Right kidney (tissue), 1 donor: ENCODE data around the gene HOXA13.
A peak's percentile ranks its signal among the peaks of the same experiment; 100 is the strongest.

Experiments
- DNase-seq: peaks from one replicate; pipeline ENCODE4 v3.0.0-alpha.2; 2016

Gene HOXA13

DNA sequence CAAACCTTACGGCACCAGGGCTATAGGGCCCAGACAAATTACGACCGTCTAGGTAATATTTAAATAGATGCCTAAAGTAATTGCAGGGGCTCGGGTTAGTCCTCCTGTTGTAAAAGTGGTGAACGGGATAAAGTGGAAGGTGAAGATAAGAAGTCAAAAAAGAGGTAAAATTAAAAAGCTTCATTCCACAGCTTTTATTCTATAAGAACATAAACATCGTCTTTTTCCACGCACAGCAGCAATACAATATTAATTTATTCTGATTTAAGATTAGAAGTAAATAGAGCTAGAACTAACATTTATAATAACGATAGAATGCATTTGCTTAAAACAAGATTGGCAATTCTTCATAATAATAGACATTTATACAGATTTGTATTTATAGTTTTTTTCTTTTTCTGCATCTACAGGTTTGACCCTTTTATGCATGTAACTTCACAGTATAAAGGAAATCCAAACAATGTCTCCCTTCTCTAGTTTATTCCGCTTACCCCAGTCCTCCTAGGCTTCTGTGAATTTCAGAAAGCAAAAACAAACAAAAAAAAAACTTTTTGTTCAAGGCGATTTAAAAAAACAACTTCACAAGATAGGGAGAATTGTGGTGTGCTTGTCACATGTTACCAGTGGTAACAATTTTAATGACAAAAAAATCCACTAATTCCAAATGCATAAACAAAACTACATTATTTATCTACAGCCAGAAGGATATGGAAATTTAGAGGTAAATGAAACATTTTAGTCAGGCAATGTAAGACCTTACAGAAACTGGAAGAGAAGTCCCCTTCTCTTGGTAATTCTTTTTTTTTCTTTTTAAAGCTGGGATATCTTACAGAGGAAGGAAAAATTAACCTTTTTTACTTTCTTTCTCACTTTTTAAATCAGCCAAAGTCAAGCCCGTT lies 29.2 kb downstream of the HOXA13 start:
- DNase-seq = no peak

DNA sequence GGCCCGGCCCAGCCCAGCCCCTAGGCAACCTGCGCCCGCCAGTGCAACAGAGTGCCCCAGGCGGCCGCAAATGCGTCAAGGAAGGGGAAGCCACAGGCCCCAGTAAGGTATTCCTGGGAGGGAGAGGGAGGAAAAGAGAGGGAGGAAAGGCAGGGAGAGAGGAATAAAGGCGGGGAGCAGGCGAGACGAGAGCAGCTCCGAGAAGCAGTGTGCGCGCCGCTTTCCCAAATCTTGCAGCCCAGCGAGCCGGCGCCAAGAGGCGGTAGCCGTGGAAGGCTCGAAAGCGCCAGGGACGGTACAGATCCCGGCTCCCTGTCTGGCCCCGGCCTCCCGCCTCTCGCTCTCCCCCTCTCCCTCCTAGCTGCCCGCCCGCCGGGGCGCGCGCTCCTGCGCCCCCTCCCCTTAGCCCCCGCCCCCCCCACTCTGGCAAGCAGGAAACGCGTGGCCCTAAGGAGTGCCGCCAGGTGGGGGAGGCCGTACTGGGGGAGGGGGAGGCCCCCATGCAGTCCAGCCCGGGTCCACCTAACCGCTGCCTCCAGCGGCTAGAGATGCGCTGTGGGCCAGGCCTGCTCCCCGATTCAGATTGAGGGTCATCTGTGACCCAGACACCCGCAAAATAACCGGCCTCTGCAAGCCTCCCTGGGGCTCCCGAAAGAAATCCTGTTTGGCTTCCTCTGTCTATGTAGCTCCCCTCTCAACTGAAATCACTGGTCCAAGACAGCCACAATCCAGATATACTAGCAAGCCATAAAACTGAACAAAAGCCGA lies 30.0 kb downstream of the HOXA13 start:
- DNase-seq = peak; percentile 84

DNA sequence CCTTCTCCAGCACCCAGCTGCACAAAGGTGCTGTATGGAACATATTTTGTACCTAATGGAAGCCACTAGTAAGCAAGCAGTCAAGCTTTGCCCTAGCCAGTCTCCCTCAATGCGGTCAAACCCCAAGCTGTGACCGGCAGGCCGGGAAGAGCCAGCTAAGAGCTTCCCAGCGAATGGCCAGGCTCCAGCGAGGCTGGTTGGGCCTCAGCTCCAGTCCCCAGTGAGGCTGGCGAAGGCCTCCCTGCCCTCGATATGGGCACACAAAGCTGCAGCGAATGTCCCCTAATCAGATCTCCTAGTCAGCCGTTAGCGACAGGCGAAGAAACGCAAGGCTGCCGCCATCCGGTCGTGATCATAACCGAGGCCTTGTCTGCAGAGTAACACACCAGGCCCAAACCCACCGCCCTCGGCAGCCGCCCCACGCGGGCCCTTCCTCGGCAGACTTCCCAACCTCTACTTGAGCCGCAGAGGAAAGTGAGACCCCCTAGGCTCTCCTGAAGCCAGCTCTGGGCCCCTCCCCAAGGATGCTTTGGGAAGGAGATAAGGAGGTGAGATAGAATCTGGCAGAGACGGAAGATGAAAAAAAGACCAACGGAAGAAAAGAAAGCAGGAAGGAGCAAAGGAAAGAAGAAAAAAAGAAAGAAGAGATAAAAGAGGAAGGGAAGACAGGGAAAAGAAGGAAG lies 31.5 kb downstream of the HOXA13 start:
- peak; percentile 84 for DNase-seq

DNA sequence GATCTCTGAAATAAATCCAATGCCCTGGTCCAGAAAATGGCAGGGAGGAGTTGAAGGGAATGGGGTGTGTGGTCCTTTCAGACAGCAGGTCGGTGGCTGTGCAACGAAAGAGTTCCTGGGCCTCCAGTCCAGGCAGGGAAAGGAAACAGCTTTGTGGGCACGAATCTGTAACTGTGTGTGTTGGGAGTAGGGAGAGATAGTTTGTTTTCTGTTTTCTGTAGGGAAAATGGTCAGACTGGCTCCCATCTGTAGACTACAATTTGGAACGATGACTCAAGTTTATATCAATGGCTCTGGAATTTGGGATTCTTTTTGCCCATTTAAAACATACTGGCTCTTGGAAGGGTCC lies 32.0 kb downstream of the HOXA13 start:
- no peak for DNase-seq

DNA sequence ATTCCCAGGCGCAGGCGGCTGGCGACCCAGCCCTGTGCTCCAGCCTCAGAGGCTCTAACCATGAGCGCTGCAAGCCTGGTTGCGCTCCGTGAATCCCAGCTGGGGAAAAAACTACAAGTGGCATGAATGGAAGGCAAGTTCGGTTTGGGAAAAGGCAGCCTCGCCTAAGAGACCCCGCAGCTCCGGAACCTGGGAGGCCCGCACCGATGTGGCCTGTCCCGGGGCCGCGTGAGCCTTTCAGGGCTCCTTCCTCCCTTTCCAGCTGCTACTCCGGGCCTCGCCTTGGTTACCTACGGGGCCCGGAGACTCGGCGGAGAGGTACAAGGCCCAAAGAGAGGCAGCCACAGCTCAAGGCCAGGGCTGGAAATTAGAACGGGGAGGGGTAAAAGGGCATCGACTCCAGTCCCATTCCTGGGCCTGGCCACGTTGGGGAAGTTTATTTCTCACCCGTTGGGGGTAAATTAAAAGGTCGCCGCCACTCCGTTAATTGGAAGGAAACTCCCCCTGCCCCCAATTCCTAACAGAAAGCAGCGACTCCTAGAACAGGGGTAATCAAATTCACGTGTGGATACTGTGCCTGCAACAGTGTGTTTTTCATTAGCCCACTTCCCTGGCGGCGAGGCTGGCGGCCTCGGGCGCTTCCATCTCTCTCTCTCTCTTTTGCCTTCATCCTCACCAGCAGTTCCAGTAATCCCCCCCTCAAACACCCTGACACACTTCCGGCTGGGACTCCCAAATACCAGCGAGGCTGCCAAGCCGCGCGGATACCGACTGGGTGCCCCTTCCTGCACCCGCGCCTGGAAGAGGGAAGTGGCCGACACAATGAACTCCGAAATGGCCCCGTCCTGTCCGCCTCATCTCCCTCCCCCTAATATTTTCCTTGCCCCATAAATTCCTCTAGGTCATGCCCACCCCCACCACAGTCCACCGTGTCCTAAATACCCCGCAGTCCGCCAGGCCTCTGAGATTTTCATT lies 33.1 kb downstream of the HOXA13 start:
- DNase-seq = peak; percentile 84

DNA sequence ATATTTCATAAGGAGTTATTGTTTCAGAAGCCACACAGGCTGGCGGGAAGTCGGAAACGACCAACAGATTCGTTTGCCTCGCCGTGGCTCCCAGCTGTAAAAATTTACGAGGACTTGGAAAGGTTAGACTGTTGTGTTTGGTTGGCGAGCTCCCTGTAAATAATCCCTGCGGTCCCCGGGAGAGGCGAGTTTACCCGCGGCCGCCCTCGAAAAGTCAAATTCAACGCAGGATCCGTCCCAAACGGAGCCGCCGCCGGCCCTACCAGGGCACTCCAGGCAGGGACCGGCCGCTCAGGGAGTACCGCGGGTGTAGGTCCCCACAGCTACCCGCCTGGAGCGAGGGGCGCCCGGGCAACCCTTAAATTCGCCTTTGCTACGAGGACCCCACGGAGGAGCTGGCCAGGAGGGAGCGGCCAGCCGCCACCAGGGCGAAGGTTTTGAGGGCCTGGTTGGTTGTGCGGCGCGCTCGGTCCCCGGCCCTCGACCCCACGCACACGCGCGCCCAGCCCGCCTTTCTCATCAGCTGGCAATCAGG lies 33.8 kb downstream of the HOXA13 start:
- DNase-seq = peak; percentile 84

DNA sequence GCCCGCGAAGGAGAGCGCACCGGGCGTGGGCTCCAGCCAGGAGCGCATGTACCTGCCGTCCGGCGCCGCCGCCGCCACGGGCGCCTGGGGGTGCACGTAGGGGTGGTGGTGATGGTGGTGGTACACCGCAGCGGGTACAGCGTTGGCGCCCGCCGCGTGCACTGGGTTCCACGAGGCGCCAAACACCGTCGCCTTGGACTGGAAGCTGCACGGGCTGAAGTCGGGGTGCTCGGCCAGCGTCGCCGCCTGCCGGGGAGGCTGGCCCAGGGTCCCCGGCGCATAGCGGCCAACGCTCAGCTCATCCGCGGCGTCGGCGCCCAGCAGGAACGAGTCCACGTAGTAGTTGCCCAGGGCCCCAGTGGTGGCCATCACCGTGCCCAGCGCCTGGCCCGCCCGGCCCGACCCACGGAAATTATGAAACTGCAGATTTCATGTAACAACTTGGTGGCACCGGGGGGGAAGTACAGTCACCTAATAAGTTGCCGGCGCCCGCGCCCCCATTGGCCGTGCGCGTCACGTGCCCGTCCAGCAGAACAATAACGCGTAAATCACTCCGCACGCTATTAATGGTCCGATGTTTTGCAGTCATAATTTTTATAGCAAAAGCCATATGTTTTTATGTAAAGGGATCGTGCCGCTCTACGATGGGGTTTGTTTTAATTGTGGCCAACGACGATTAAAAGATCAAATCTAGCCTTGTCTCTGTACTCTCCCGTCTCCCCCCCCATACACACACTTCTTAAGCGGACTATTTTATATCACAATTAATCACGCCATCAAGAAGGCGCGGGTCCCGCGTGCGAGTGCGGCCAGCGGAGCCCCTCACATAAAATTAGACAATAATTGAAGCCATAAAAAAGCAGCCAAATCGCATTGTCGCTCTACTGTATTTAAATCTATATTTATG lies 34.5 kb downstream of the HOXA13 start, which contains the start of gene HOXA9:
TSS of gene HOXA9 (minus strand) at position 449 of the 907 bp plus-strand sequence. CDS start at position 369, 80 bp downstream.
- peak; percentile 81 for DNase-seq

DNA sequence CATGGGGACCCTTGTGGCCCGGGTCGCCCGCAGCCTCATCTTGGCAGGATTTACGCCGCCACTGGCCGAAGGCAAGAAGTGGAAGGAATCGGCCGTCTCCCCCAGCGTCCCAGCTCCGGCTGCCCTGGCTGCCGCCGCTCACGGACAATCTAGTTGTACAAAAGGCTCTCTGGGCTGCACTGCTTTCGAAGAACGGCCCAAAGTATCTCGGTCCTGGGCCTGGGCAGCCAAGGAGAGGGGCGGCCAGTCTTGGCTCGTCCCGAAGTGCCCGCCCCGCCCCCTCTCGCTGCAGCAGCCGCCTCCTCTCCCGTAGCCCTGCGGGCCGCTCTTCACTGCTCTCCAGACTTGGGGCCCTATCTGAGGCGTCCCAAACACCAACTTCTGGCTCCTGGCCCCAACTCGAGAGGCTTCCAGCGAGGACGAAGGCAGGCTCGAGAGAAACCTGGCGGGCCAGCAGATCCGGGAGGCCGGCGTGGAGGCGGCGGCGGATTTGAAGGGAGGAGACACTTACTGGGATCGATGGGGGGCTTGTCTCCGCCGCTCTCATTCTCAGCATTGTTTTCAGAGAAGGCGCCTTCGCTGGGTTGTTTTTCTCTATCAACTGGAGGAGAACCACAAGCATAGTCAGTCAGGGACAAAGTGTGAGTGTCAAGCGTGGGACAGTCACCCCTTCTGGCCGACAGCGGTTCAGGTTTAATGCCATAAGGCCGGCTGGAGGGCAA lies 35.4 kb downstream of the HOXA13 start:
- peak; percentile 82 for DNase-seq

DNA sequence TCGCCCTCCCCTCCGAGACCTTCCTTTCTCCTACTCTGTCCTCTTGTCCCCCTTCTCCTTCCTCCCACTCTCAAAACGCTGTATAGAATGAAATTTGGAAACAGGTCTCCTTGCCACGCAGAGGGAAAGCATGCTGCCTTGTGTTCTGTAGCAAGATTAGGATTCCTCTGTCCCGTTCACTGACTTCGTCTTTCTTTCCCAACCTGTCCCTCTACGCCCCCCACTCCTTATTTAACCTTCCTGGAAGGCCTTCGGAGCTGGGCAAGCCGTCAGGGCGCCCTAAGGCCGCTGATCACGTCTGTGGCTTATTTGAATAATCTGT lies 35.9 kb downstream of the HOXA13 start:
- DNase-seq = no peak

DNA sequence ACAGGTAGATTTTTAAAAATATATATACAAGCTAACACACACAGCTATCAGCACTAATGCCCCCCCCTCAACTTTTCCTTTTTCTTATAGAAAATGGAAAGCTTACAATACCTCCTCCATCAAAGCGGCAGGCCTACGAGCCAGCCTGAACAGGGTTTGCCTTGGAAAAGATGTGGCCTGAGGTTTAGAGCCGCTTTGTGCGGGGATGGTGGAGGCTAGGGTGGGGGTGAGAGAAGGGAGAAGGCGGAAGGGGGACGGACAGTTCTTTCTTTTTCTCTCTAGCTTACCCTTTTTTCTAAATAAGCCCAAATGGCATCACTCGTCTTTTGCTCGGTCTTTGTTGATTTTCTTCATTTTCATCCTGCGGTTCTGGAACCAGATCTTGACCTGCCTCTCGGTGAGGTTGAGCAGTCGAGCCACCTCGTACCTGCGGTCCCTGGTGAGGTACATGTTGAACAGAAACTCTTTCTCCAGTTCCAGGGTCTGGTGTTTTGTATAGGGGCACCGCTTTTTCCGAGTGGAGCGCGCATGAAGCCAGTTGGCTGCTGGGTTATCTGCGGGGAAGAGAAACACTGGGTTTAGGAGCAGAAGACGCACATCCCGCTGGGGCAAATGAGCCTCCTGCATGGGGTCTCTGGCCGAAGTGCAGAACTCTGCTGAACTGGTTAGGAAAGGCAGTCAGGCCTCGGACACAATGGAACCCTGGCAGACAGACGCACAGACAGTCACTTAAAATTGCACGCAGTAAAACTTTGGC lies 36.4 kb downstream of the HOXA13 start:
- DNase-seq = no peak

DNA sequence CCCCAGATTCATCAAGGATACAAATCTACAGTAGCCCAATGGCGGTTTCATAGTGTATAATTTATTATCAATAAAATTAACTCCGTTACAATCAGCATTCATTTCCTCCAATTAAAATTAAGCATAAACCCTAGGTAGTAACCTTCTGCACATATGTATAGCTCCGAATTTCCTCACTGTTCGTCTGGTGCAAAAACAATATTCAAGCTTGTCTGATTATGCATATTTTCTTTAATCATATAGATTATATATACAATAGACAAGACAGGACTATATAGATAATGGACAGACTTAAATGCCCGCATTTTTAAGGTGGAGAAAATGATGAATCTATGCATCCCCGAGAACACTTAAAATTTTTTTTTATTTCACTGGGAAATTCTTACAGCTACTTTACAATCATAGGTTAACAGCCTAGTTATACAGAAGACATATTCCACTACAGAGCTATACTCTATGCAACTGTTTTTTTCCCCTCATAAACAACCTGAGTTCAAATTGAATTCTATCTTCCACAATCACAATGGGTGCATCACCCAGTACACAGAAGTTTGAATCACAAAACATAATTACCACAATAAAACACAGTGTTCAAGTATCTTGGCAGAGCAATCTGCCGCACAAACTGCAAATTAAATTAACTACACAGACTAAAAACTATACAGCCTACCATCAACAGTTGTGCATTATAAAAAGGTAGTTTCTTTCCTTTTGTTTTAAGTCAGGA lies 37.2 kb downstream of the HOXA13 start:
- no peak for DNase-seq

DNA sequence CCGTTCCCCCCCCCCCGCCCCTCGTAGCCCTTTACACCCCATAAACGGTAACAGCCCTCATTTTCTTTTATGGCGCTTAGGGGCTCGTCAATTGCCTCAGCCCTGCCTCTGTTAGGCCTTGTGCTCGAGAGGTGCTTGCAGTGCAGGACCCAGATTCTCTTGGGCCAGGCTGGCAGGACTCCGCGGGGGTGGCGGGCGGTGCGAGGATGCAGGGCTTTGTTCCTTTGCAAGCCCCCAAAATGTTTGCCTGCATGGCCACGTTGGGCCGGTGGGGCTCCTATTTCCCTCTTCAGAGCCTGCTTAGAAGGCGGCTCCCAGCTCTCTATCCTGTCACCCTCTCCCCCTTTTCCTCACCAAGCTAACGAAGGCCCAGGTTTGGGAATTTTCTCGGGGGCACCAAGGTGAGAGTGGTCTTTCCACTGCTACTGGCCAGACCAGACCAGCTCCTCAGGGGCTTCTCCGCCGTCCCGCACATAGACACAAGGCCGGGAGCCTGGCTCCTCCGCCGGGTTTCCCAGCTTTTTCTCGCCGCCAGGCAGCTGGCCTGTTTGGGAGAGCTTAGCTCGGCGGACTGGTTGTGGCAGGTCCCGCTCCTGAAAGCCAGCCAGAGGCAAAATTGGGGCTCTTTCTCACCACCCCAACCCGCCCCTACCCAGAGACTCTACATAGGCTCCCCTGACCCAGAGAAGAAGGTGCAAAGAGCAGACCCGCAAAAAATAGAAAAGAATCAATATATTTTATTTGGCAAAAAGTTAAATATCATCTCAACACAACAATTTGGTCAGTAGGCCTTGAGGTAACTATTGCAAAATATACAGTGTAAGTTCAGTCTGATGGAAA lies 38.0 kb downstream of the HOXA13 start:
- DNase-seq = peak; percentile 83

DNA sequence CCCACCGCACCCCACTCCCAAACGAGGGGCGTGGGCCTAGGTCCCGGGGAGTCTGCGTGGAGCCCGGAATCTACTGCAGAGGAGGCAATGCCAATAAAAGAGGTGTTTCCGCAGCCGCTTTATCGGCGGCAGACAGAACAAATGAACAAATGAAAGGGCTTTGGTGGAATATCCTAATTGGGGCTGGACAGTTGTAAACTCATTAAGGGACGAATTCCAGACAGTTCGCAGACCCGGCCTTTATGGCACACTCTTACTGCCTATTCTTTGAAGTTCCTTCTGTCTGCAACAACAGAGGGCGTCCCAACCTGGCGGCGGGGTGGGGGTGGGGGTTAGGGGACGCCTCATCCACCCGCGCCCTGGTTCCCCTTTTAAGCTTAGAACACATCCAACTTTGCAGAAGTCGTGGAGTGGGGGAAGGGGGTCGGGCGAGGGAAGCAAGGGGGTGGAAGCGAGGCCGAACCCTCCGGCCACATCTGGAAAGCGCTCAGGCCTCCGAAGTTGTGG lies 38.6 kb downstream of the HOXA13 start:
- peak; percentile 86 for DNase-seq

DNA sequence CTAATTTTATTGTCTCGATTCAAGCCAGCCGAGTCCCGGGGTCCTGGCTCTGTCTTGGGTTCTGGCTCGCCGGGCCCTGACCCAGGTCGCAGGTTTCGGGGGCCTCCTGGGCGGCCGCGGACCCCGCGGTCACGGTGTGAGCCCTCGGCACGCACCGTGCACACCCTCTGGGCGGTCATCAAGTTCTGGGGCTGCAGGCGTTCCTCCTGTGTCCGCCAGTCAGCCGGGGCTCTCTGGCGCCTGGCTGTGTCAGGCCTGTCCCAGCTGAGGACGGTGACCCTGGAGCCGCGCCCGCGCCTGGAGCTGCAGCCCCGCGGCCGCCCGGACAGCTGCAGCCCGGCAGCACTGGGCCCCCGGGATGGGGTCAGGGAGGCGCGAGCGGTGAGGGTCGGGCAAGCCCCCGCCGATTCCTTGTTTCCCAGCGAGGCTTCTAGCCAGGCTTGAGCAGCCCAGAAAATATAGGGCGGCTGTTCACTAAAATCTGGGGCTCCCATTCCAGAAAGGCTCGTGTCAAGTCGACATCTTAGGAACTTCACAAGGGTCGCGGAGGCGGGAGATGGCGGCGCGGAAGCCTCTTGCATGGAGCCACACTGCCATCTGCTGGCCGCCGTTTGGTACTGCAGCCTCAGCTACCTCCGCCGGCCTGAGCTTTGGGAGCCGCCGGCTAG lies 39.2 kb downstream of the HOXA13 start:
- DNase-seq = no peak

DNA sequence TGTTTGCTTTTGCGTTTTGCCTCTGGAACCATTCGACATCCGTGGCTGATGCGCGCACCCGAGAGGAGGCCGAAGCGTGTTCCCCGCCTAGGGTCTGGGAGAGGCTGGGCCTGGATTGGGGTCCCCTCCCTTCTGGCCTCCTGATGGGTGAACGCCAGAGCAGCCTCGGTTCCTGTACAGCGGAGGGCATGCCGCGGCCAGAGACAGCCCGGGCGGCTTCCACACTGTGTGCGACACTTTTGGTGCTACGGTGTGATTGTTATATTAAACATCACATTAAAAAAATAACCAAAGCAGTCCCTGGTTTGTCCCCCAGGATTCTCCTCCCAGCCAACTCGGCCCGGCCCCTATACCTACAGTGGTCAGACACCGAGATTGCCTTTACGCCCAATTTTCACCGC lies 39.7 kb downstream of the HOXA13 start:
- peak; percentile 84 for DNase-seq
